GM08714 (cell line): ENCODE results near the gene CACNA1C.

Experiments
- H3K4me3 ChIP-seq: fragments of 200-500 bp; sonication (Bioruptor generic); 2 replicates; pipeline ENCODE4 v1.5.1; 2014; ENCODE audit warnings: mild to moderate bottlenecking, low read length, inconsistent platforms
- ZNF274 ChIP-seq: IDR thresholded peaks from 2 replicates; pipeline ENCODE4 v1.6.1; 2012; ENCODE audit warnings: mild to moderate bottlenecking, low read depth, low read length

CACNA1C gene

DNA sequence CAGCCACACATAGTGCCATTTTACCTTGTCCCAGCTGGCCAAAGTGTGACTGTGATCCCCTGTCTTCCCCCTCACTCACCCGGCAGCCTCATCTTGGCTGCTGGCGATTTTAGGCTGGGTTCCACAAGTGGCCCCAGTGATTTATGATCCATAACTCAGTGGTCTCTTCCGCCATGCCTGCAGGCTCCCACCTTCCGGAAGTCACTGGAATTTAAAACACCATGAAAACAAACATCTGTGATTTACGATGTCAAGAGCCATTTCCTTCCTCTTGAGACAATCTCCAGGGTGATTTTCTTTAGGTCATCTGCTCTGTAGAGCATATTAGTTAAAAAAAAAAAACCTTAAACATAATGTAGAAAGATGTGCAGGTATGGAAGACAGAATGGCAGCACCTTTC, 282.3 kb downstream of the CACNA1C start:
- no peak for TF ChIP-seq ZNF274
- no peak overlapping the region for H3K4me3 ChIP-seq

DNA sequence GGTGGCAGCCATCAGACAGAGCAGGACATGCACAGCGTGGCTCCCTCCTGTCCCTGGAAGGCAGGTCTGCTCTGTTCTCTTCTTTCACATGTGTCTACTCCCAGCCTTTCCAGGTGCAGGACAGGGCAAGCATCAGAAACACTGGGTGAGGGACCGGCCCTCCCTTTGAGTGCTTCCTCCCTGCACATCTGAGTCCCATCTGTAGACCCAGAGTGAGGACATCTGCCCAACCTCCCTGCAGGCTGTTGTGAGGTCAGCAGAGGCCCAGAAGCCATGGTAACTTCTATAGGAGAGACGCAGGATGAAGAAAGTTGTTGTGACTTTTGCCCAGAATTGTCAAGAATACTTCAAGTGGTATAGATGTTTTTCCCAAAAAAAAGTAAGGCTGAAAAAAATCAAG, 282.7 kb downstream of the CACNA1C start:
- no peak for TF ChIP-seq ZNF274
- H3K4me3 ChIP-seq: no peak overlapping the region

DNA sequence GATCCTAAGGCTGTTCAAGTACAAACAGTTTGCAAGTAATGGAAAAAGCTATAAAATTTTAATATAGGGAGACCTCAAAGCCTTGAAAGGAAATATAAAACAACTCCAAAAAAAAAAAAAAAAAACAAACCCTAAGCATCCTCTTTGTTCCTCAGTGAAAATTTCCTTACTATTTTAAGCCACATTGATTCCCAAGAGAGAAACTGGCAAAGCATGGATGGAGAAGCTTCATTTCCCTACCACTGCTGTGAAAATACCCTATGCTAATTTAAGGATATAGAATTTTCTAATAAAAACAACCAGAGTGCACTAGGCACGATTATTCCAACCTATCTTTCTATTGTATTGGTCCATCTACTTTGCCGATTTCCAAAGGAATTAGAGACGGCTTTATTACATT, 283.1 kb downstream of the CACNA1C start:
- TF ChIP-seq ZNF274: no peak
- no peak overlapping the region for H3K4me3 ChIP-seq

DNA sequence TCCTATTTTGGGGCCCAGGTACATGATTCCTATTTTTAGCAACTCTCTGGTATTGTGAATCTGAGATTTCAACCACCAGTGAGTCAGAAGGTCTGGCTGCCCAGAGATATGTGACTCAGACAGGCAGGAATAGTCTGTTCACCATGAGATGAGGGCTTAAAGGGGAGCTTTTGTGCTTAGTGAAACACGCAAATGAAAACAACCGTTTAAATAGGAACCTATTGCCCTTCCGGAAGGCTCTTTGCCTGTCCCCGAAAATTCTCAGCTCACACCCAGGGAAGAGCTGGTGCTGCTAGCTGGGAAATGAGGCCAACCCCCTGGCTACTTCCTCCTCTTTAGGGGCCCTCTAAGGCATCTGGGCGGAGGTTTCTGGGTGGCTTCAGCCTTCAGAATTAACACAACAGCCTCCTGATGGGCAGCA, 283.6 kb downstream of the CACNA1C start:
- no peak overlapping the region for H3K4me3 ChIP-seq
- no peak for TF ChIP-seq ZNF274

DNA sequence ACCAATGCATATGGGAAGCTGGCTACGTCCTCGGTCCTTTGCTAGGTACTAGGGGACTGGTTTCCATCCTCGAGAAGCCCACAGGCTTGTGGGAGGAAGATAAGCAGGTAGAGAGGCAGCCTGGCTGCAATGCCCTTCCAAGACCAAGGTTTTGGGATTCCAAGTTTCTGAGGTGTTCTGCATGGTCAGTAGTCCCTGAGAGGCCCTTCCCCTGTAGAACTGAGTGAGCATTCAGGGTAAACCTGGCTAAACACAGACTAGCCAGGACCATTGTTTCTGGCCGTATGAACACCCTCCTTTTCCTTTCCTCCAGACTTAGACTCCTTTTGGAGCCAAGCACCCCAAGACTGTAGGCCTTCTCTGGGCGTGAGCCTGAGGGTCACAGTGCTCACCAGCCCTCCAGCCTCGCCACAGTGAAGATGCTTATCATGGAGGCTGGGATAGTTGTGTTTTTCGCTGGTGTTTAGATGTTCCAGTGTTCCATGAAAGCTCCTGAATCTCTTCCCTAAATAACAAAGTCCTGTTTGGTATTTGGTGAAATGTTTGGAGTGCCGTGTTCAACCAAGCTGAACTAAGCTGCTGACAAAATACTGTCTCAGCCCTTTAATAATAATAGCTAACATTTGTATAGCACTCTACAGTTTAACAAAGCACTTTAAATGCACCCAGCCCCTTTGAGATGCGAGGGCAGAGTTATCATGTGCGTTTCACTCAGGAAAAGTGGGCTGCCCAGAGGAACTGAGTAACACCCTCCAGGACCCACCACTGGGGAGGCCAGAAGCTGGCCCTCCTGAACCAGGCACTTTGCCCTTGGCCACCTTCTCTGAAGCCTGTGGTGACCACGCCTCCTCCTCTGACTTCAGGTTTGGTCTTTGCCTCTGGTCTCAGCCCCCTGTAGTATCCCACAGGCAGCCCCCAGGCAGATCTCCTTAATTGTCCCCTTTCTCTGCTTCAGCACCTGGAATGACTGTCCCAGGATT, 284.5 kb downstream of the CACNA1C start:
- TF ChIP-seq ZNF274: no peak
- no peak overlapping the region for H3K4me3 ChIP-seq

DNA sequence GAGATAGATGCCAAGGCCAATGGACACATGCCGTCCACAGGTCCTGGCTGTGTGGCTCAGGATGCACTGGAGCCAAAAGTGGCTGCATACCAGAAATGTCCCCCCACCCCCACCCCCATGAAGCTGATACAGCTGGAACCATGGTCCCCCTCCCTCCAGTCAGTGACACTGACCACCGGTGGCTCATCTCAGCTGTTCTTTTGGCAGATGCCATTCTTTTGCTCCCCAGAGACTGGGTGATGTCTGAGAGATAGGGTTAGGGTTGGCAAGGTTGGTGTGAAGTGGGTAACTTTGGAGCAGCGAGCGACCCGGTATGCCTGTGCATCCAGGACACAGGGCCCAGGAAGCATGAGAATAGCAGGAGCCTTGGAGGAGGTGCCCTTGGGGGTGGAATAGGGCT, 285.6 kb downstream of the CACNA1C start:
- no peak for TF ChIP-seq ZNF274
- no peak overlapping the region for H3K4me3 ChIP-seq

DNA sequence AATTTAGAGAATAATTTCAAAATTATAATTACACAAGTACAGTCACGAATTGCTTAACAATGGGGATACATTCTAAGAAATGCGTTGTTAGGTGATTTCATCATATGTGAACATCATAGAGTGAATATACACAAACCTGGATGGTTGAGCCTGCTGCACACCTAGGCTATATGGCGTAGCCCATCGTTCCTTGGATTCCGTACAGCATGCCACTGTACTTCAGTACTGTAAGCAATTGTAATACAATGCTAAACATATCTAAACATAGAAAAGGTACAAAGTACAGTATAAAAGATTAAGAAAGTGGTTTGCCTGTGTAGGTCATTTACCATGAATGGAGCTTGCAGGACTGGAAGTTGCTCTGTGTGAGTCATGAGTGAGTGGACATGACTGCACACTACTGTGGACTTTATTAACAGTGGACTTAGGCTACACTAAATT, 286.2 kb downstream of the CACNA1C start:
- H3K4me3 ChIP-seq: no peak overlapping the region
- TF ChIP-seq ZNF274: no peak

DNA sequence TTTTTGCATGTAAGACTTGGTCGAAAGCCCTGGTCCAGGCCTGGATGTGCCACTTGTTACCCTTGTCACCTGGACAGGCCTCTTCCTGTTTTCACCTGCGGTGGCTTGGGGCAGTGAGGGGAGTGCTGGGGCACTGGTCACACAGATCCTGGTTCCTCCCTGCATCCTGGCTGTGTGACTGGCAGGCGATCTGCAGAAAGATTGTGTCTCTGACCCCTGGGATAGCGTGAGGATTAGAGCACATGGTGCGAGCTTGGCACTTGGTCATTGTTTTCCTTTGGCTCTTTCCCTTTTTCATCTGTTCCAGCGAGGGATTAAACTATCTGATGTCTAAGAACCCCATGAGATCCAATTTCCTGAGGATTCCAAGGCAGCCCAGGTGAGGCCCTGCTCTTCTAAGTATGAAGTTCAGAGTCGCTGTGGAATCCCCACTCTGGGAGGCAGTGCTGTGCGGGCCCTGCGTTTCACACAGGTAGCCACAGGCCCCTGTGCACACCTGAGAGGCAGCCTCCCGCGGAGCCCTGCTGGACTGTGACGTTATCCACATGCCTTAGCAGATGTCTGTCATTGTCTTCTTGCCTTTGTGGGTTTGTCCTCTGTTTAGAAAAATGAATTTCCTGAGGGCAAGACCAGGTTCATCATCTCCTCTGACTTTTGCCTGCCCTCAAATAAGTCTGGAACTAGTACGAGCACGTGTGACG, 288.4 kb downstream of the CACNA1C start:
- no peak for TF ChIP-seq ZNF274
- no peak overlapping the region for H3K4me3 ChIP-seq

DNA sequence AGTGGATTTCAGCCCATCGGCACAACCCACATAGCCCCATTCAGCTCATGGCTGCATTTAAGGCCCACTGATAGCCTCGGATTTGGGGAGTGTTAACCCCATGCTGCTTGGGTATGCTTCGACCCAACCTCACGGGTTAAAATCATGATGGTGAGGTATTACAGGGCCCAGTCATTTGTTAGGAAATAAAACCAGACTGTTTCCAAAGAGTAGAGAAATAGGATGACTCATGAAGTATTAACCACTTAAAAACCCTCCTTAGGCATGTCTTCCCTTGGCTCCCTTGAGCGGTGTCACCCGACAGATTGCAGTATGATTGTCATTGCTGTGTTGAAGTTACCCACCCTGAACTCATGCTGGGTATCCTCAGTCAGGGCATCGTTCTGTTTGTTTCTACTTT, 289.1 kb downstream of the CACNA1C start:
- H3K4me3 ChIP-seq: no peak overlapping the region
- no peak for TF ChIP-seq ZNF274

DNA sequence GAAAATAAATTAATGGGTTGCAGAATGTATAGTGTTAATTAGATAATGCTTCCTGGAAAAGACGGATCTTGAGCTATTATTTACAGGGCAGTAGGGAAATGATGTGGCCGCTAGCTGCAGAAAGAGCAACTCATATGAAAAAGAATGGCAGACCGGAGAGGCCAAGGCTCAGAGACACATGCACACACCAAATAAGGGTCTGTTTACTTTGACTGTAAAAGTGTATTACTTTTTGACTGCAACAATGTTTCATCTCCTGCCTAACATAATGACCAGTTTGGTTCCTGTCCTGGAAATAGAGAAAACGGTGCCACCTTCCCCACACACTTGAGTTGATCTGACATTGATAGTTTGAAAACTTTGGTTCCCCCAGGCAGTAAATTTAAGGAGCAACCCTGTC, 290.9 kb downstream of the CACNA1C start:
- no peak for TF ChIP-seq ZNF274

DNA sequence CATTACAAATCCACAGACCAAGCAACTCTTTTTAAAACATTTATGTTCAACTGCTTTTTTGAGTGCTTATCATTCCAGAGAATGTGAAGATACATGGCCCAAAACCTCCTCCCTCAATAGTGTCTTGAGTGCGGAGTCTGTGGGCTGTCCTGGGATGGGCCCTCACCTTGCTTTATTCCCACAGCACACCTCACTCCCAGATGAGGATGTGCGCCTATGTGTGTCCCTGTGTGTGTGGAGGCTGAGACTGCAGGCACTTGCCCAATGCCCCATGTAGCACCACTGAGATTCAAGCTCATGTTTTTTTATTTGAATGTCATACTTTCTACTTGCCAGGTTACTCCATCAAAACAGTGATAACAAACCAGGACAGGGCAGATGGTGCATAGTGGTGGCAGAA, 291.7 kb downstream of the CACNA1C start:
- TF ChIP-seq ZNF274: no peak
- H3K4me3 ChIP-seq: no peak overlapping the region

More for the DNA sequence above, 290.9 kb downstream of the CACNA1C start:
- no peak overlapping the region for H3K4me3 ChIP-seq

DNA sequence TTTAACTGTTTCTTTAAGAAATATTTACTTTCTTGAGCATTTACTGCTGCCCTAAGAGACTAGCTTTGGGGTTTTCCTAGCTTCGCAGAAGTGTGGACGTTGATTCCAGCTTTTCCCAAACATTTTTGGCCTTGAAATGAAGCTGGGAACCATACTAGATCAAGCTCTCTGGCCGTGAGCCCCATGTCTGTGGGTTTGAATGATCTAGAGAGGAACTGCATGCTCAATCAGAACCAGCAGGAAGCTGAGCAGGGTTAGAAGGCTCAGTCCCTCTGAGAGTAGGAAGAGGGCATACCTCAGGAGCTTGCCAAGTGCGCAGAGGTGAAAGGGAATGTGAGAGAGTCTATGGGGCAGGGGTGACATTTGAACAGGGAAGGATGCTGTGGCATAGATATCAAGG, 292.1 kb downstream of the CACNA1C start:
- H3K4me3 ChIP-seq: no peak overlapping the region
- TF ChIP-seq ZNF274: no peak

DNA sequence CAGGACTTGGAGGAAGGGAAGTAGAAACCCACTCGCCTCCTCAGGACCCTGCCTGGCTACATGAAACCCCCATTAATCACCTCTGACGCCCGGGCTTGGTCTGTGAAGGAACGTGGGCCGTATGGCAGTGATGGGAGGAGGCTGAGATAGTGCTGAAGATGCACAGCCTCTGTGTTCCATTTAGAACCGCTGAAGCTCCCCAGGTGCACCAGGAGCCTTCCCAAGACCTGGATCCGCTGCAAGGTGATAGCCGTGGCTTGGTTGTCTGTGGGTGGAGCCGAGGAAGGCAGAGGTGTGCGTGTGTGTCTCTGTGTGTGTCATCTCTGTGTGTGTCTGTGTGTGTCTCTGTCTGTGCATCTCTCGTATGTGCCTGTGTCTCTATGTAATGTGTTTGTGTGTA, 293.1 kb downstream of the CACNA1C start:
- TF ChIP-seq ZNF274: no peak
- H3K4me3 ChIP-seq: no peak overlapping the region

DNA sequence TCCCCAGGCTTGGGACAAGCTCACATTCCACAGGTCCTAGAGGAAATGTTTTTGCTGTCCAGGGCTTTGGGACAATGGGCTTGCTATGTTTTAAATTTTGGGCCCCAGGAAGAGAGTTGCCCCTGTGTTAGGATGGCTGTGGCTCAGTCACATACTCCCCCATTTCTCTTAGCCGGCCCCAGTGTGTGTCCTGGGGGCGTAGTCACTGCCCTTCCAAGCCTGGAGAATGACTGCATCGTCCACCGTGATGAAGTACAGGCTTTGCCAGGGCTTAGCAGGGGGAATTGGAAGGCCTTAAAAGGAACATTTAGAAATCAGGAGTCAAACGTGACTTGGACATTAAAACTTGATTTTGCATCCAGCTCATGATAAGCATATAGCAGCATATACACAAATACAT, 293.6 kb downstream of the CACNA1C start:
- no peak overlapping the region for H3K4me3 ChIP-seq
- TF ChIP-seq ZNF274: no peak
